ENCODE results near the gene EBNA1BP2. TPM values are rescaled to one million over a fixed set of nuclear protein-coding genes. Genes with fewer than 3 reads are reported as not detected.
A peak's percentile ranks its signal among the peaks of the same experiment; 100 is the strongest.

Gene EBNA1BP2
- total and polyA plus RNA-seq, 2 of the 13 experiments (the other 11 are each of a cell fraction or from before 2014, with no cell fraction given) = 27.1 to 102 TPM

DNA sequence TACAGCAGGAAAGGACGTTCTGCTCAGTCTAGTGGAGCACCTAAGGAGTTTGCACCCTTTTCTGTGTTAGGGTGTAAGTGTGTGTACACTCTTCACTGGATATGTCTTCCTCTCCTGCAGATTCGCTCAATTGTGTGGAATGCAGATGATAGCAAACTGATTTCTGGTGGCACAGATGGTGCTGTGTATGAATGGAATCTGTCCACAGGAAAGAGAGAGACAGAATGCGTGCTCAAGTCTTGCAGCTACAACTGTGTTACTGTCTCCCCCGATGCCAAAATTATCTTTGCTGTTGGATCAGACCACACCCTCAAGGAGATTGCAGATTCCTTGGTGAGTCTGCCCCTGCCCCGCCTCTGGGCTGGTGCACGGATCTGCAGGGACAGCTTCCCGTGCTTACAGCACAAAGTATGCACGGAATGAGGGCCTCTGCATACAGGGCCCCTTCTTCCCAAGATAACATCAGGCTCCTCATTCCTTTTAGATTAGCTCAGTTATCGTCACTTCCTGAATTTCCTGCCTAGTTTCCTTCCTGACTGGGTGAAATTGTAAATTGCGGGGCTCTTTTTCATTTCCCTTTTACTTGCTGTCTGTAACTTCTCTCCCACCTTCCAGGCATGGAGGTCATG, 34.6 kb upstream of the EBNA1BP2 start (continued):
- TF ChIP-seq NR1H2 (CRISPR knock-in tag; IDR thresholded peaks at IDR 0.05; ENCODE audit: borderline replicate concordance, low read depth) (no peak), NBN (conservative IDR thresholded peaks at IDR 0.05) (no peak), NPAS2 (CRISPR knock-in tag; IDR thresholded peaks at IDR 0.05; ENCODE audit: borderline replicate concordance) (no peak), ZNF619 (CRISPR knock-in tag; IDR thresholded peaks at IDR 0.05) (no peak), SMAD3 (CRISPR knock-in tag; IDR thresholded peaks at IDR 0.05) (no peak), ZSCAN31 (CRISPR knock-in tag; IDR thresholded peaks at IDR 0.05; ENCODE audit: low read depth) (no peak), JDP2 (CRISPR knock-in tag; IDR thresholded peaks at IDR 0.05; ENCODE audit: borderline replicate concordance) (no peak), FOXA3 (CRISPR knock-in tag; IDR thresholded peaks at IDR 0.05) (0 out of 2 replicates have a peak, but pooled peaks have one; percentile 13), ZSCAN22 (CRISPR knock-in tag; IDR thresholded peaks at IDR 0.05) (no peak), ZNF543 (CRISPR knock-in tag; IDR thresholded peaks at IDR 0.05) (no peak), DNMT1 (CRISPR knock-in tag; IDR thresholded peaks at IDR 0.05) (no peak), ZNF441 (CRISPR knock-in tag; IDR thresholded peaks at IDR 0.05; ENCODE audit: borderline replicate concordance) (no peak), ELF1 (CRISPR knock-in tag; IDR thresholded peaks at IDR 0.05) (peak; percentile 52; the same call in 1 of the 2 replicates), ZNF790 (CRISPR knock-in tag; IDR thresholded peaks at IDR 0.05; ENCODE audit: borderline replicate concordance) (no peak)
- TF ChIP-seq, protein P1, sequence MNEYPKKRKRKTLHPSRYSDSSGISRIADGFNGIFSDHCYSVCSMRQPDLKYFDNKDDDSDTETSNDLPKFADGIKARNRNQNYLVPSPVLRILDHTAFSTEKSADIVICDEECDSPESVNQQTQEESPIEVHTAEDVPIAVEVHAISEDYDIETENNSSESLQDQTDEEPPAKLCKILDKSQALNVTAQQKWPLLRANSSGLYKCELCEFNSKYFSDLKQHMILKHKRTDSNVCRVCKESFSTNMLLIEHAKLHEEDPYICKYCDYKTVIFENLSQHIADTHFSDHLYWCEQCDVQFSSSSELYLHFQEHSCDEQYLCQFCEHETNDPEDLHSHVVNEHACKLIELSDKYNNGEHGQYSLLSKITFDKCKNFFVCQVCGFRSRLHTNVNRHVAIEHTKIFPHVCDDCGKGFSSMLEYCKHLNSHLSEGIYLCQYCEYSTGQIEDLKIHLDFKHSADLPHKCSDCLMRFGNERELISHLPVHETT (CRISPR knock-in tag; conservative IDR thresholded peaks at IDR 0.05) = no peak
- TF ChIP-seq, protein P2, sequence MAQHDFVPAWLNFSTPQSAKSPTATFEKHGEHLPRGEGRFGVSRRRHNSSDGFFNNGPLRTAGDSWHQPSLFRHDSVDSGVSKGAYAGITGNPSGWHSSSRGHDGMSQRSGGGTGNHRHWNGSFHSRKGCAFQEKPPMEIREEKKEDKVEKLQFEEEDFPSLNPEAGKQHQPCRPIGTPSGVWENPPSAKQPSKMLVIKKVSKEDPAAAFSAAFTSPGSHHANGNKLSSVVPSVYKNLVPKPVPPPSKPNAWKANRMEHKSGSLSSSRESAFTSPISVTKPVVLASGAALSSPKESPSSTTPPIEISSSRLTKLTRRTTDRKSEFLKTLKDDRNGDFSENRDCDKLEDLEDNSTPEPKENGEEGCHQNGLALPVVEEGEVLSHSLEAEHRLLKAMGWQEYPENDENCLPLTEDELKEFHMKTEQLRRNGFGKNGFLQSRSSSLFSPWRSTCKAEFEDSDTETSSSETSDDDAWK (CRISPR knock-in tag; IDR thresholded peaks at IDR 0.05) = no peak
- TF ChIP-seq, protein P3, sequence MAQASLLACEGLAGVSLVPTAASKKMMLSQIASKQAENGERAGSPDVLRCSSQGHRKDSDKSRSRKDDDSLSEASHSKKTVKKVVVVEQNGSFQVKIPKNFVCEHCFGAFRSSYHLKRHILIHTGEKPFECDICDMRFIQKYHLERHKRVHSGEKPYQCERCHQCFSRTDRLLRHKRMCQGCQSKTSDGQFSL (CRISPR knock-in tag; IDR thresholded peaks at IDR 0.05) = no peak
- TF ChIP-seq, protein P4, sequence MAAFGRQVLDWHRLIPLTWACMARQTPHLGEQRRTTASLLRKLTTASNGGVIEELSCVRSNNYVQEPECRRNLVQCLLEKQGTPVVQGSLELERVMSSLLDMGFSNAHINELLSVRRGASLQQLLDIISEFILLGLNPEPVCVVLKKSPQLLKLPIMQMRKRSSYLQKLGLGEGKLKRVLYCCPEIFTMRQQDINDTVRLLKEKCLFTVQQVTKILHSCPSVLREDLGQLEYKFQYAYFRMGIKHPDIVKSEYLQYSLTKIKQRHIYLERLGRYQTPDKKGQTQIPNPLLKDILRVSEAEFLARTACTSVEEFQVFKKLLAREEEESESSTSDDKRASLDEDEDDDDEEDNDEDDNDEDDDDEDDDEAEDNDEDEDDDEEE (CRISPR knock-in tag; IDR thresholded peaks at IDR 0.05) = peak; percentile 69; the same call in 1 of the 2 replicates
- TF ChIP-seq, protein P5, sequence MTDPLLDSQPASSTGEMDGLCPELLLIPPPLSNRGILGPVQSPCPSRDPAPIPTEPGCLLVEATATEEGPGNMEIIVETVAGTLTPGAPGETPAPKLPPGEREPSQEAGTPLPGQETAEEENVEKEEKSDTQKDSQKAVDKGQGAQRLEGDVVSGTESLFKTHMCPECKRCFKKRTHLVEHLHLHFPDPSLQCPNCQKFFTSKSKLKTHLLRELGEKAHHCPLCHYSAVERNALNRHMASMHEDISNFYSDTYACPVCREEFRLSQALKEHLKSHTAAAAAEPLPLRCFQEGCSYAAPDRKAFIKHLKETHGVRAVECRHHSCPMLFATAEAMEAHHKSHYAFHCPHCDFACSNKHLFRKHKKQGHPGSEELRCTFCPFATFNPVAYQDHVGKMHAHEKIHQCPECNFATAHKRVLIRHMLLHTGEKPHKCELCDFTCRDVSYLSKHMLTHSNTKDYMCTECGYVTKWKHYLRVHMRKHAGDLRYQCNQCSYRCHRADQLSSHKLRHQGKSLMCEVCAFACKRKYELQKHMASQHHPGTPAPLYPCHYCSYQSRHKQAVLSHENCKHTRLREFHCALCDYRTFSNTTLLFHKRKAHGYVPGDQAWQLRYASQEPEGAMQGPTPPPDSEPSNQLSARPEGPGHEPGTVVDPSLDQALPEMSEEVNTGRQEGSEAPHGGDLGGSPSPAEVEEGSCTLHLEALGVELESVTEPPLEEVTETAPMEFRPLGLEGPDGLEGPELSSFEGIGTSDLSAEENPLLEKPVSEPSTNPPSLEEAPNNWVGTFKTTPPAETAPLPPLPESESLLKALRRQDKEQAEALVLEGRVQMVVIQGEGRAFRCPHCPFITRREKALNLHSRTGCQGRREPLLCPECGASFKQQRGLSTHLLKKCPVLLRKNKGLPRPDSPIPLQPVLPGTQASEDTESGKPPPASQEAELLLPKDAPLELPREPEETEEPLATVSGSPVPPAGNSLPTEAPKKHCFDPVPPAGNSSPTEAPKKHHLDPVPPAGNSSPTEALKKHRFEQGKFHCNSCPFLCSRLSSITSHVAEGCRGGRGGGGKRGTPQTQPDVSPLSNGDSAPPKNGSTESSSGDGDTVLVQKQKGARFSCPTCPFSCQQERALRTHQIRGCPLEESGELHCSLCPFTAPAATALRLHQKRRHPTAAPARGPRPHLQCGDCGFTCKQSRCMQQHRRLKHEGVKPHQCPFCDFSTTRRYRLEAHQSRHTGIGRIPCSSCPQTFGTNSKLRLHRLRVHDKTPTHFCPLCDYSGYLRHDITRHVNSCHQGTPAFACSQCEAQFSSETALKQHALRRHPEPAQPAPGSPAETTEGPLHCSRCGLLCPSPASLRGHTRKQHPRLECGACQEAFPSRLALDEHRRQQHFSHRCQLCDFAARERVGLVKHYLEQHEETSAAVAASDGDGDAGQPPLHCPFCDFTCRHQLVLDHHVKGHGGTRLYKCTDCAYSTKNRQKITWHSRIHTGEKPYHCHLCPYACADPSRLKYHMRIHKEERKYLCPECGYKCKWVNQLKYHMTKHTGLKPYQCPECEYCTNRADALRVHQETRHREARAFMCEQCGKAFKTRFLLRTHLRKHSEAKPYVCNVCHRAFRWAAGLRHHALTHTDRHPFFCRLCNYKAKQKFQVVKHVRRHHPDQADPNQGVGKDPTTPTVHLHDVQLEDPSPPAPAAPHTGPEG (CRISPR knock-in tag; IDR thresholded peaks at IDR 0.05) = no peak
- TF ChIP-seq, protein P6, sequence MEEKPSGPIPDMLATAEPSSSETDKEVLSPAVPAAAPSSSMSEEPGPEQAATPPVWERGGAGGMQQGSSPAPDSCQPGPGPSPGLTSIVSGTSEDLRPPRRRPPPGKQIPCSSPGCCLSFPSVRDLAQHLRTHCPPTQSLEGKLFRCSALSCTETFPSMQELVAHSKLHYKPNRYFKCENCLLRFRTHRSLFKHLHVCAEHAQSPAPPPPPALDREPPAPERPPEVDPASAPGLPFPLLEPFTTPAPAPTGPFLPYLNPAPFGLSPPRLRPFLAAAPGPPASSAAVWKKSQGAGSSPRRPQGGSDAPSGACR (CRISPR knock-in tag; IDR thresholded peaks at IDR 0.05) = no peak
